PC-9 (cell line): ENCODE measurements around the gene STPG1.

Source experiments
- CTCF ChIP-seq: fragments of 200-600 bp; sonication (generic); conservative IDR thresholded peaks from 2 replicates; pipeline ENCODE4 v1.6.1; 2017; ENCODE audit warnings: mixed run types, antibody characterized with exemption, mild to moderate bottlenecking, moderate library complexity
- EZH2 ChIP-seq: fragments of 200-600 bp; sonication (generic); IDR thresholded peaks from 2 replicates; pipeline ENCODE4 v1.8.0; 2017; ENCODE audit warnings: antibody characterized with exemption, low read depth

- TF ChIP-seq CTCF: no peak
- no peak for TF ChIP-seq EZH2
These were observed 52.9 kb downstream of the STPG1 start for GRCh38 chr1:24360681-24361080.
